Measurements from ENCODE around the gene UBE2Q2.
A peak's percentile ranks its signal among the peaks of the same experiment; 100 is the strongest.
"Not testable (repeated sequence)": the region's sequence is repeated elsewhere in the genome, so short reads cannot be mapped to it uniquely, and the experiment has no call there.

Gene UBE2Q2

DNA sequence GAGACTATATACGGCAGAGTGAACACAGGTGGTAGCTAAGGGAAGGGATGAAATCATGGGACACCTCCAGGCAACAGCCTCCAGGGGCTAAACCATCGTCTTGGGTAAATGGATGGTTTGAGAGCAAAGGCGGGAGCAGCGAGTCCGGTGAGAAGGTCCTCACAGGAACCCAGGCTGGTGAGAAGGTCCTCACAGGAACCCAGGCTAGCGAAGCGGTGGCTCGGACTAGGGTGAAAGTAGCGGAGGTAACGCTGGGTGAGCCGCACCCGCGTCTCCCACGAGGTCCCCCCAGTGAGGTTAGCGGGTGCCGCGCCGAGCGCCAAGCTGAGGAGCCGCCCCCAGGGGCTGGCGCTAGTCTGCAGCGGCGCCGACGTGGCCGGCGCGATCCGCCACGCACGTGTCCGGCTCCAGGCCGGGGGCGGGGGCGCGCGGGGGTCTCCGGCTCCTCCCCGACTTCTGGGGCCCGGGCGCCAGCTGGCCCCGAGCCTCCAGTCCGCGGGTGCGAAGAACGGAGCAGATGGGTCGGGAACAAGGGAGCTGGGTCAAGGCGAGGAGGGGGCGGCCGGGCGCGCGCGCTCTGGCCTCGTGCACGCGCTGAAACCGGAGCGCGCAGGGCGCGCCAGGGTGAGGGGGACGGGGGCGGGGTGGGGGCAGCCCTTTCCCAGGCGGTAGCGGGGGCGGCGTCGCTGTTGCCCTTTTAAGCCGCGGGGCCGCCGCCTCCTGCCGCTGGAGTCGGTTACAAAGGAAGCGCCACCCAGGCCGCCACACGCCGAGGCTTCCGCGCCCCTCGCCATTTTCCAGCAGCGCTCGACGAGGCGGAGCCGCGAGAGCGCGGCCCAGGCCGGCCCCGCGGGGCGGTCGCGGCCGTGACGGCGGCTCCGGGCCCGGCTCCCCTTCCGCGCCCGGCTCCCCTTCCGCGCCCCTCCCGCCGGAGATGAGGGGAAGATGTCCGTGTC lies at the start of gene UBE2Q2:
Gene UBE2Q2 (plus strand): TSS at position 726 of the 956 bp plus-strand sequence. CDS start 220 bp downstream, at position 946.
- H3K27me3 ChIP-seq (ENCODE audit: low read depth, low read length), result peaks cover 12% of the 10 kb centered on the region
- H4K20me1 ChIP-seq (ENCODE audit: insufficient read depth, low read length), result peaks cover 30% of the 10 kb centered on the region
- peaks cover 43% of the 10 kb centered on the region for H3K79me2 ChIP-seq (ENCODE audit: low read length)
- TF ChIP-seq EZH2phosphoT487 (IDR thresholded peaks at IDR 0.05; ENCODE audit: low read depth), result no peak
- TF ChIP-seq, protein P1, sequence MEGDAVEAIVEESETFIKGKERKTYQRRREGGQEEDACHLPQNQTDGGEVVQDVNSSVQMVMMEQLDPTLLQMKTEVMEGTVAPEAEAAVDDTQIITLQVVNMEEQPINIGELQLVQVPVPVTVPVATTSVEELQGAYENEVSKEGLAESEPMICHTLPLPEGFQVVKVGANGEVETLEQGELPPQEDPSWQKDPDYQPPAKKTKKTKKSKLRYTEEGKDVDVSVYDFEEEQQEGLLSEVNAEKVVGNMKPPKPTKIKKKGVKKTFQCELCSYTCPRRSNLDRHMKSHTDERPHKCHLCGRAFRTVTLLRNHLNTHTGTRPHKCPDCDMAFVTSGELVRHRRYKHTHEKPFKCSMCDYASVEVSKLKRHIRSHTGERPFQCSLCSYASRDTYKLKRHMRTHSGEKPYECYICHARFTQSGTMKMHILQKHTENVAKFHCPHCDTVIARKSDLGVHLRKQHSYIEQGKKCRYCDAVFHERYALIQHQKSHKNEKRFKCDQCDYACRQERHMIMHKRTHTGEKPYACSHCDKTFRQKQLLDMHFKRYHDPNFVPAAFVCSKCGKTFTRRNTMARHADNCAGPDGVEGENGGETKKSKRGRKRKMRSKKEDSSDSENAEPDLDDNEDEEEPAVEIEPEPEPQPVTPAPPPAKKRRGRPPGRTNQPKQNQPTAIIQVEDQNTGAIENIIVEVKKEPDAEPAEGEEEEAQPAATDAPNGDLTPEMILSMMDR (IDR thresholded peaks at IDR 0.05; ENCODE audit: low read depth, low read length), result no peak
- H3K27ac ChIP-seq (ENCODE audit: low read length), result peak within 1 kb of the TSS; percentile 59
- H3K9ac ChIP-seq (ENCODE audit: low read length), result peak within 1 kb of the TSS; percentile 82
- H3K4me2 ChIP-seq (ENCODE audit: low read length), result peak within 1 kb of the TSS; percentile 93
- H2AFZ ChIP-seq (ENCODE audit: low read depth, low read length), result peak within 1 kb of the TSS; percentile 88
- peaks cover 27% of the 10 kb centered on the region for H3K4me1 ChIP-seq (ENCODE audit: low read length)
- peak within 1 kb of the TSS; percentile 92 for H3K4me3 ChIP-seq (ENCODE audit: low read length)
- H3K36me3 ChIP-seq (replicated peaks; ENCODE audit: low read depth, low read length), result peaks cover 16% of the 10 kb centered on the region
- no peaks in the 10 kb centered on the region for H3K9me3 ChIP-seq (ENCODE audit: insufficient read depth, low read length)

DNA sequence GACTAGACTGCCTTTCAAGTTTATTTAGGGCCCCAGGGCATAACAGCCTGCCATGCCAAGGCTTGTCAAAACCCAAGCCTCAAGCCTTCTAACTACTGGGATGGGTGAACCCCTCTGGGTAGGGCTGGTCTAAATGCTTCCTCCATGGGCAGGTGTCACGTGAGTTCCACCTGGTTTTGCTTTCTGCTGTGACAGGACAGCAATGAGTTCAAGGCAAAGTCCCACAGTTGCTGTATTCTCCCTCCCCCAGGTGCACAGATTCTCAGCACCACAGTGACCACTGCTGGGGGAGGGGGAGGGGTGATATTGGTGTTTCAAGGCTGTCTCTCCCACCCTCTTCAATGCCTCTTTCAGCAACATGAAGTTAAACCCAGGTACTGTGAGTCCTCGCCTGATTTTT lies 46.9 kb upstream of the UBE2Q2 start:
- peaks cover 3% of the 10 kb centered on the region for H3K4me1 ChIP-seq (ENCODE audit: low read length)
- no peaks in the 10 kb centered on the region for H3K36me3 ChIP-seq (replicated peaks; ENCODE audit: low read depth, low read length)
- no peak for TF ChIP-seq EZH2phosphoT487 (IDR thresholded peaks at IDR 0.05; ENCODE audit: low read depth)
- TF ChIP-seq, protein P1 (IDR thresholded peaks at IDR 0.05; ENCODE audit: low read depth, low read length), result no peak
- H3K9me3 ChIP-seq (ENCODE audit: insufficient read depth, low read length), result no peaks in the 10 kb centered on the region
- no peak overlapping the region for H2AFZ ChIP-seq (ENCODE audit: low read depth, low read length)
- no peak overlapping the region for H3K4me2 ChIP-seq (ENCODE audit: low read length)
- no peak overlapping the region for H3K9ac ChIP-seq (ENCODE audit: low read length)
- no peak overlapping the region for H3K27ac ChIP-seq (ENCODE audit: low read length)
- H3K27me3 ChIP-seq (ENCODE audit: low read depth, low read length), result peaks cover 30% of the 10 kb centered on the region
- H3K79me2 ChIP-seq (ENCODE audit: low read length), result no peaks in the 10 kb centered on the region
- no peak overlapping the region for H3K4me3 ChIP-seq (ENCODE audit: low read length)
- H4K20me1 ChIP-seq (ENCODE audit: insufficient read depth, low read length), result no peaks in the 10 kb centered on the region

DNA sequence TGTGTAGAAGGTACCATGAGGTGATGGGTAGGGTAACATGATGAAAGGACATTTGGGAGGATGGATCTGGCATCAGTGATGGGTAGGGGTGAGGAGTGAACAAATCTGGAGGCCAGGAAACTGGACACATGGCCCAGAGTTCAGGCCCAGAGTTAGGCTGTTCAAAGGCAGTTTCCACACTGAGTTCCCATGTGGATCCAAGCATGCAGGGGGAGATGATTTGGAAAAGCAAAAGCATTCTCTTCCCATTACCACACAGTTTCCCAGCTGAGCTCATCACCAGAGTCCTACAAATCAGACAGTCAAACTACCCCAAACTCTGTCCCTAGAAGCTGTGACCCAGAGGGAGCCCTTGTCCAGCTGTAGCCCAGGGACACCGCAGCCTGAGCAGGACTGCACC lies 46.1 kb upstream of the UBE2Q2 start:
- not testable (repeated sequence) for H3K79me2 ChIP-seq (ENCODE audit: low read length); H3K36me3 ChIP-seq (replicated peaks; ENCODE audit: low read depth, low read length); H3K9me3 ChIP-seq (ENCODE audit: insufficient read depth, low read length); H3K27ac ChIP-seq (ENCODE audit: low read length); H3K4me2 ChIP-seq (ENCODE audit: low read length); H3K4me1 ChIP-seq (ENCODE audit: low read length); H2AFZ ChIP-seq (ENCODE audit: low read depth, low read length); H3K9ac ChIP-seq (ENCODE audit: low read length); H3K4me3 ChIP-seq (ENCODE audit: low read length); H4K20me1 ChIP-seq (ENCODE audit: insufficient read depth, low read length)
- H3K27me3 ChIP-seq (ENCODE audit: low read depth, low read length), result peaks cover 35% of the 10 kb centered on the region

DNA sequence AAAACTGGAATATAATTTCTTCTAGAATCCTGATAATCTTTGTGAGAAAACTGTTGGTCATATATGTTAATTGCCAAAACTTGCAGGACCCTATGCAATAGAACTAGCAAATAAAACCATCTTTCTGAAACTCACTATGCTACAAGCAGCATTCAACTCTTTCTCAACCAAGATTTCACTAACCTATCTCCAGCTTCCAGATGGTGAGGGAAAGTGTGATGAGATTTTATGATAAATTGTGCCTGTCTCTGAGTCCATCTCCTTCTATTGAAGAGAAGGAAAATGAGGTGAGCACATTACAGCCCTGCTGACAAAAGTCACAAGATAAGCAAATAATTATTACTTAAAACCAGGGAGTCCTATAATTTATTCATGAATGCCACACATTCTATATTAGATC lies 44.1 kb upstream of the UBE2Q2 start:
- Histone ChIP-seq H3K27me3 (ENCODE audit: low read depth, low read length) (peaks cover 35% of the 10 kb centered on the region), H3K4me1 (ENCODE audit: low read length) (peaks cover 15% of the 10 kb centered on the region), H3K4me3 (ENCODE audit: low read length) (no peak overlapping the region), H3K27ac (ENCODE audit: low read length) (no peak overlapping the region), H3K9me3 (ENCODE audit: insufficient read depth, low read length) (no peaks in the 10 kb centered on the region), H3K79me2 (ENCODE audit: low read length) (no peaks in the 10 kb centered on the region), H2AFZ (ENCODE audit: low read depth, low read length) (no peak overlapping the region), H3K4me2 (ENCODE audit: low read length) (no peak overlapping the region), H4K20me1 (ENCODE audit: insufficient read depth, low read length) (no peaks in the 10 kb centered on the region), H3K9ac (ENCODE audit: low read length) (no peak overlapping the region), H3K36me3 (replicated peaks; ENCODE audit: low read depth, low read length) (no peaks in the 10 kb centered on the region)
- no peak for TF ChIP-seq EZH2phosphoT487 (IDR thresholded peaks at IDR 0.05; ENCODE audit: low read depth)
- TF ChIP-seq, protein P1 (IDR thresholded peaks at IDR 0.05; ENCODE audit: low read depth, low read length), result no peak

DNA sequence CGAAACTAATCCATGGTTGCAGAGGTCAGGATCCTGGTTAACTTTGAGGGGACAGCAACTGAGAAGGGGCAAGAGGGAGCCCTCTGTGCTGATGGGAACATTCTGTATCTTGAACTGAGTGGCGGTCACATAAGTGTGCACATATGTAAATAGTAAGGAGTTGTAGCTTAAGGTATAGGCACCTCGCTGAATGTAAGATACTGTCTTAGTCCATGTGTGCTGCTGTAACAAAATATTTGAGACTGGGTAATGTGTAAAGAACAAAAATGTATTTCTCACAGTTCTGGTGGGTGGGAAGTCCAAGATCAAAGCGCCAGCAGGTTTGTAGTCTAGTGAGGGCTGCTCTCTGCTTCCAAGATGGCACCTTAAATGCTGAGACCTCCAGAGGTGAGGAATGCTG lies 42.8 kb upstream of the UBE2Q2 start:
- not testable (repeated sequence) for H2AFZ ChIP-seq (ENCODE audit: low read depth, low read length); H3K36me3 ChIP-seq (replicated peaks; ENCODE audit: low read depth, low read length); H4K20me1 ChIP-seq (ENCODE audit: insufficient read depth, low read length); H3K9me3 ChIP-seq (ENCODE audit: insufficient read depth, low read length); H3K79me2 ChIP-seq (ENCODE audit: low read length); H3K9ac ChIP-seq (ENCODE audit: low read length); H3K4me2 ChIP-seq (ENCODE audit: low read length); H3K4me3 ChIP-seq (ENCODE audit: low read length); H3K27ac ChIP-seq (ENCODE audit: low read length)
- H3K27me3 ChIP-seq (ENCODE audit: low read depth, low read length), result peaks cover 37% of the 10 kb centered on the region
- H3K4me1 ChIP-seq (ENCODE audit: low read length), result peaks cover 15% of the 10 kb centered on the region
